Breast epithelium (tissue), 4 donors: ENCODE data around the gene UNC5A. TPM values are rescaled to one million over a fixed set of nuclear protein-coding genes. Genes with fewer than 3 reads are reported as not detected.
A peak's percentile ranks its signal among the peaks of the same experiment; 100 is the strongest.

Source experiments
- DNase-seq, 2 donors: peaks; one replicate each; pipeline ENCODE4 v3.0.0-alpha.2; 2019; ENCODE audit warnings: low spot score in 2 of 2
- H3K27ac ChIP-seq, 2 donors: fragments of 200-600 bp; sonication (generic) in 1 of 2; one replicate each; pipeline ENCODE4 v1.5.1; 2016 to 2019; ENCODE audit warnings: mild to moderate bottlenecking in 1 of 2
- H3K27me3 ChIP-seq, 2 donors: fragments of 200-600 bp; sonication (generic) in 1 of 2; one replicate each; pipeline versions ENCODE4 v1.5.1 to v1.6.0; 2017 to 2019; ENCODE audit warnings: control low read depth in 1 of 2, mild to moderate bottlenecking in 1 of 2
- H3K36me3 ChIP-seq: fragments of 200-600 bp; one replicate; pipeline ENCODE4 v1.5.1; 2019
- H3K4me1 ChIP-seq, 2 donors: fragments of 200-600 bp; sonication (generic); one replicate each; pipeline ENCODE4 v1.5.1; 2016 to 2019; ENCODE audit warnings: control low read depth in 1 of 2
- H3K4me3 ChIP-seq, 3 donors: fragments of 200-600 bp; sonication (generic); 1 replicate in 2 of 3; 2 replicates in 1 of 3; pipeline ENCODE4 v1.5.1; 2016 to 2019; ENCODE audit warnings: mild to moderate bottlenecking in 3 of 3, moderate library complexity in 2 of 3
- H3K9me3 ChIP-seq, 2 donors: fragments of 200-600 bp; sonication (generic) in 1 of 2; one replicate each; pipeline ENCODE4 v1.5.1; 2016 to 2019; ENCODE audit warnings: control low read depth in 1 of 2
- CTCF ChIP-seq, 3 donors: fragments of 450-650 bp; IDR thresholded peaks; one replicate each; pipeline ENCODE4 v1.5.1; 2016 to 2017; ENCODE audit warnings: antibody characterized with exemption in 3 of 3, mild to moderate bottlenecking in 3 of 3, moderate library complexity in 3 of 3
- POLR2A ChIP-seq: fragments of 450-650 bp; IDR thresholded peaks from one replicate; pipeline ENCODE4 v1.6.1; 2016; ENCODE audit warnings: antibody characterized with exemption, mild to moderate bottlenecking, moderate library complexity
- POLR2AphosphoS5 ChIP-seq, 3 donors: sonication (generic); formaldehyde crosslinking; IDR thresholded peaks; one replicate each; pipeline ENCODE4 v1.6.1; 2017; ENCODE audit warnings: antibody characterized with exemption in 3 of 3
- intact Hi-C: fragments of 100-400 bp; cut with DNase I; formaldehyde crosslinking; loops from one replicate; pipeline ENCODE4 v1.15.1; 2023; ENCODE audit warnings: low total_unique reads
- total RNA-seq, 3 donors: library from RNA; depleted of rRNA; stranded (reverse); fragments of >200 nt; gene quantifications; one replicate each; pipeline ENCODE4 v1.1.0, GENCODE V29; 2016

Gene UNC5A
- total RNA-seq, 3 donors from 2014 or later: 0.15 to 2.9 TPM; not detected in 1

- H3K4me1 ChIP-seq: no peaks in the 10 kb centered on the region
- intact Hi-C loops: no loop called here
- no peak overlapping the region for H3K4me3 ChIP-seq
- TF ChIP-seq POLR2A (no peak), CTCF (IDR thresholded peaks at IDR 0.05) (no peak), POLR2AphosphoS5 (IDR thresholded peaks at IDR 0.05) (no peak)
- DNase-seq: peak in 1 of 2 donors; percentile 22
- H3K36me3 ChIP-seq: no peaks in the 10 kb centered on the region
- H3K27ac ChIP-seq: no peak overlapping the region
- peaks cover 0 to 34% of the 10 kb centered on the region in 2 donors for H3K27me3 ChIP-seq
- H3K9me3 ChIP-seq: peaks cover 8 to 22% of the 10 kb centered on the region in 2 donors
Observed at GRCh38 chr5:176769911-176770310, 40.4 kb upstream of the UNC5A start.

- TF ChIP-seq CTCF (IDR thresholded peaks at IDR 0.05): no peak
- no peak for TF ChIP-seq POLR2A
- TF ChIP-seq POLR2AphosphoS5 (IDR thresholded peaks at IDR 0.05): no peak
- H3K27me3 ChIP-seq: peaks cover 0 to 34% of the 10 kb centered on the region in 2 donors
- intact Hi-C loops: no loop called here
- H3K4me1 ChIP-seq: no peaks in the 10 kb centered on the region
- H3K36me3 ChIP-seq: no peaks in the 10 kb centered on the region
- peak in 1 of 2 donors; percentile 9 for DNase-seq
- H3K27ac ChIP-seq: no peak overlapping the region
- H3K9me3 ChIP-seq: peaks cover 8 to 16% of the 10 kb centered on the region in 2 donors
- H3K4me3 ChIP-seq: no peak overlapping the region
Observed at GRCh38 chr5:176770431-176770830, 39.9 kb upstream of the UNC5A start.

GRCh38 chr5:176771102-176771845 is 39.1 kb upstream of the UNC5A start:
- H3K27me3 ChIP-seq: peaks cover 0 to 38% of the 10 kb centered on the region in 2 donors
- intact Hi-C loops: no loop called here
- H3K4me1 ChIP-seq: no peaks in the 10 kb centered on the region
- no peak for DNase-seq
- H3K4me3 ChIP-seq: no peak overlapping the region
- no peaks in the 10 kb centered on the region for H3K36me3 ChIP-seq
- no peak overlapping the region for H3K27ac ChIP-seq
- H3K9me3 ChIP-seq: peaks cover 4 to 8% of the 10 kb centered on the region in 2 donors
- TF ChIP-seq POLR2A (no peak), CTCF (IDR thresholded peaks at IDR 0.05) (no peak), POLR2AphosphoS5 (IDR thresholded peaks at IDR 0.05) (no peak)

- intact Hi-C loops: no loop called here
- Histone ChIP-seq H3K27ac (no peak overlapping the region), H3K27me3 (peaks cover 0 to 39% of the 10 kb centered on the region in 2 donors), H3K4me1 (no peaks in the 10 kb centered on the region), H3K36me3 (no peaks in the 10 kb centered on the region), H3K9me3 (no peaks in the 10 kb centered on the region), H3K4me3 (no peak overlapping the region)
- DNase-seq: peak in 1 of 2 donors; percentile 25
- TF ChIP-seq CTCF (IDR thresholded peaks at IDR 0.05): no peak
- TF ChIP-seq POLR2AphosphoS5 (IDR thresholded peaks at IDR 0.05): no peak
- TF ChIP-seq POLR2A: no peak
Observed at GRCh38 chr5:176772271-176773210, 37.8 kb upstream of the UNC5A start.
